IgD-negative memory B cell (primary cell): ENCODE results near the gene AFAP1. TPM values are rescaled to one million over a fixed set of nuclear protein-coding genes. Genes with fewer than 3 reads are reported as not detected.

Source experiments
- H3K27ac Mint-ChIP-seq, 3 donors: one replicate each; pipeline ENCODE4 v1.8.0; 2020 to 2022; ENCODE audit warnings: mild to moderate bottlenecking in 3 of 3, mixed read lengths in 3 of 3, moderate library complexity in 1 of 3
- H3K27me3 Mint-ChIP-seq: one replicate; pipeline ENCODE4 v1.8.0; 2021; ENCODE audit warnings: mixed read lengths
- H3K36me3 Mint-ChIP-seq: one replicate; pipeline ENCODE4 v1.8.0; 2020; ENCODE audit warnings: mild to moderate bottlenecking, mixed read lengths
- H3K4me1 Mint-ChIP-seq, 3 donors: one replicate each; pipeline ENCODE4 v1.8.0; 2020 to 2022; ENCODE audit warnings: mixed read lengths in 3 of 3, mild to moderate bottlenecking in 1 of 3
- H3K4me3 Mint-ChIP-seq, 4 donors: one replicate each; pipeline ENCODE4 v1.8.0; 2020 to 2022; ENCODE audit warnings: mild to moderate bottlenecking in 4 of 4, mixed read lengths in 4 of 4, moderate library complexity in 3 of 4
- H3K9me3 Mint-ChIP-seq, 3 donors: one replicate each; pipeline ENCODE4 v1.8.0; 2020 to 2021; ENCODE audit warnings: mixed read lengths in 3 of 3, mild to moderate bottlenecking in 1 of 3
- polyA plus RNA-seq: library from polyadenylated mRNA; unstranded; fragments of 300-500 nt; fragmentation: Illumina TruSeq; gene quantifications from one replicate; pipeline ENCODE4 v1.2.3, GENCODE V29; 2021

The AFAP1 gene
- polyA plus RNA-seq, 1 donor from 2014 or later, result 0.20 TPM

- Mint-ChIP-seq H3K36me3 (peaks cover 2% of the 10 kb centered on the region), H3K4me3 (no peak overlapping the region), H3K4me1 (peaks cover 0 to 6% (median 0%) of the 10 kb centered on the region in 3 donors), H3K9me3 (no peaks in the 10 kb centered on the region), H3K27me3 (peaks cover 6% of the 10 kb centered on the region), H3K27ac (no peak overlapping the region)
These were observed 223.5 kb downstream of the AFAP1 start for GRCh38 chr4:7716010-7716721.

- Mint-ChIP-seq H3K27ac (no peak overlapping the region), H3K9me3 (no peaks in the 10 kb centered on the region), H3K36me3 (peaks cover 2% of the 10 kb centered on the region), H3K4me1 (peaks cover 0 to 6% (median 0%) of the 10 kb centered on the region in 3 donors), H3K4me3 (peak overlapping the region in 1 of 4 donors; percentile 57), H3K27me3 (peaks cover 6% of the 10 kb centered on the region)
These were observed 224.2 kb downstream of the AFAP1 start for GRCh38 chr4:7715271-7716009.

DNA sequence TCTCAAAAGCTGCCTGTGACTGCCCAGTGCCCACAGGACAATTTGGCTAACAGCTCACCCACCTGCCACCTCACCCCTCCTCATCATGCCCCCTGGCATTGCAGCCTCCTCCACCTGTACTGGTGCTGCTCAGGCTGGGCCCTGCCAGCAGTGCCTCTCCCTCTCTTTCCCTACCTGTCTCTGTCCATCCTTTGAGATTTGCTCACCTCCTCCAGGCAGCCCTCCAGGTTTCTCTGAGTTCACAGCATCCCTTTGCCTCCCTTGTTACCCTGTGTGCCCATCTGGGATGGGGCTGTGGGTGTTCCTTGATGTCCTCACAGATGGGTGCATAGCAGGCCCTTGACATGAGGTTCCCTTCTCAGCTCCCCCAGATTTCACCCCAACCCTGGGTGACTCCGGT is 224.9 kb downstream of the AFAP1 start:
- H3K27ac Mint-ChIP-seq, result no peak overlapping the region
- peaks cover 0 to 6% (median 0%) of the 10 kb centered on the region in 3 donors for H3K4me1 Mint-ChIP-seq
- H3K36me3 Mint-ChIP-seq, result peaks cover 3% of the 10 kb centered on the region
- no peaks in the 10 kb centered on the region for H3K9me3 Mint-ChIP-seq
- no peak overlapping the region for H3K4me3 Mint-ChIP-seq
- H3K27me3 Mint-ChIP-seq, result peaks cover 3% of the 10 kb centered on the region

DNA sequence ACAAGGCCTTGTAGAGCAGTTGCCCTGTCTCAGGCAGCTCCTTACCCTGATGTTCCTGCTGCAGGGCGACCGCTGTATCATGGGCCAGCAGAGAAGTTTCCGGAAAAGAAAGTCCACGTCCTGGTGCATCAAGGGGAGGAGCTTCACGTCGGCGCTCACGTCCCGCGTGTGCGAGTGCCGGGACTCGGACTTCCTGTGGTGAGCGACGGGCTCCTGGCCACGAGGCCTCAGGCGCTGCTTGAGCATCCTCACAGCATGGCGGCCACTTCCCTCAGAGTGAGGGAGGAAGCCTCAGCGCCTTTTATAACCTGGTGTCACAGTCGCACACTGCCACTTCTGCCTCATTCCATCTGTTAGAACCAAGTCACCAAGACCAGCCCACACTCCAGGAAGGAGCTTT is 225.5 kb downstream of the AFAP1 start:
- H3K4me3 Mint-ChIP-seq, result no peak overlapping the region
- H3K27ac Mint-ChIP-seq, result no peak overlapping the region
- peaks cover 2% of the 10 kb centered on the region for H3K27me3 Mint-ChIP-seq
- H3K9me3 Mint-ChIP-seq, result no peaks in the 10 kb centered on the region
- H3K4me1 Mint-ChIP-seq, result peaks cover 0 to 6% (median 0%) of the 10 kb centered on the region in 3 donors
- H3K36me3 Mint-ChIP-seq, result peaks cover 6% of the 10 kb centered on the region

- no peak overlapping the region for H3K4me3 Mint-ChIP-seq
- H3K27me3 Mint-ChIP-seq, result peaks cover 2% of the 10 kb centered on the region
- H3K9me3 Mint-ChIP-seq, result no peaks in the 10 kb centered on the region
- peaks cover 6% of the 10 kb centered on the region for H3K36me3 Mint-ChIP-seq
- H3K27ac Mint-ChIP-seq, result no peak overlapping the region
- peaks cover 0 to 6% (median 0%) of the 10 kb centered on the region in 3 donors for H3K4me1 Mint-ChIP-seq
These were observed 225.9 kb downstream of the AFAP1 start for GRCh38 chr4:7713757-7714156.

- H3K27ac Mint-ChIP-seq, result no peak overlapping the region
- H3K4me1 Mint-ChIP-seq, result peaks cover 0 to 6% (median 0%) of the 10 kb centered on the region in 3 donors
- H3K36me3 Mint-ChIP-seq, result peaks cover 6% of the 10 kb centered on the region
- no peak overlapping the region for H3K4me3 Mint-ChIP-seq
- no peaks in the 10 kb centered on the region for H3K9me3 Mint-ChIP-seq
- H3K27me3 Mint-ChIP-seq, result no peaks in the 10 kb centered on the region
These were observed 227.5 kb downstream of the AFAP1 start for GRCh38 chr4:7712021-7712671.

GRCh38 chr4:7711307-7711963 is 228.2 kb downstream of the AFAP1 start:
- no peak overlapping the region for H3K4me3 Mint-ChIP-seq

GRCh38 chr4:7710576-7711306 is 228.9 kb downstream of the AFAP1 start:
- Mint-ChIP-seq H3K27me3 (no peaks in the 10 kb centered on the region), H3K9me3 (no peaks in the 10 kb centered on the region), H3K36me3 (peaks cover 4% of the 10 kb centered on the region), H3K27ac (no peak overlapping the region), H3K4me3 (no peak overlapping the region), H3K4me1 (peaks cover 0 to 3% (median 0%) of the 10 kb centered on the region in 3 donors)

More at GRCh38 chr4:7711307-7711963, 228.2 kb downstream of the AFAP1 start:
- Mint-ChIP-seq H3K27me3 (no peaks in the 10 kb centered on the region), H3K9me3 (no peaks in the 10 kb centered on the region), H3K36me3 (peaks cover 6% of the 10 kb centered on the region), H3K4me1 (peaks cover 0 to 6% (median 0%) of the 10 kb centered on the region in 3 donors), H3K27ac (no peak overlapping the region)

DNA sequence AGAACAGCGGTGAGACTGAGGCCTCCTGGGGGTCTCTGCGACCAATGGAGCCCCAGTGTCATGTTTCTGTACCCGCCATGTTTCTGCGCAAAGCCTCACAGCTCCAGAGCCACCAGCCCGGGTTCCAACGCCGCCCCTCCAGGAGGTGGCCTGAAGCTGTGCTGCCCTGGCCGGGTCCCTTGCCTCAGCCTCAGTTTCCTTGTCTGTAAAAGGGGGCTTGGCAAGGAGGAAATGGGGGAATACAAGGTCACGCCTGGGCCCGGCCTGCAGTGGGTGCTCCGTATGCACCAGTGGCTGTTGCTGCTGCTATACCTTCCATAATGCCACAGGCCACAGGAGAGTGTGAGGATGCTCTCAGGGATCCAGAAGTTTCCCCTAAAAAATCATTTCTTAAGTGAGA is 229.5 kb downstream of the AFAP1 start:
- H3K4me1 Mint-ChIP-seq, result peaks cover 0 to 3% (median 0%) of the 10 kb centered on the region in 3 donors
- no peak overlapping the region for H3K4me3 Mint-ChIP-seq
- H3K36me3 Mint-ChIP-seq, result peaks cover 4% of the 10 kb centered on the region
- H3K27ac Mint-ChIP-seq, result no peak overlapping the region
- no peaks in the 10 kb centered on the region for H3K9me3 Mint-ChIP-seq
- H3K27me3 Mint-ChIP-seq, result no peaks in the 10 kb centered on the region

DNA sequence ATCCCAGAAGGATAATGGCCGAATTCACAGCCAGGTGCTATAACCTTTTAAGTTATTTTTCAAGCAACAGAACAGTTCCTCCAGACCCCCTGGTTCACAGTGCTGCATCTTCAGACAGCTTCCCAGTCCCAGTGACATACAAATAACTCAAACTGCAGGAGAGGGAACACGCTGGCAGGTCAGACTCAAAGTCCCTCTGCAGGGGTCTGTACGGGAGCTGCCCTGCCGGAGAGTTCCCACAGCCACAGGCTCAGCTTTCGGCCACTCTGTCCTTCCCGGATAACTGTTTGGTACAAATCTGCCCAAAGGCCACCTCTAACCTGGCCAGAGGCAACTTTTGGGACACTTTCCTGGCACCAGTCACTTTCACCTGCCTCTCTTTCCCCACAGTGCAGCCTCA is 230.2 kb downstream of the AFAP1 start:
- Mint-ChIP-seq H3K4me3 (no peak overlapping the region), H3K9me3 (no peaks in the 10 kb centered on the region), H3K4me1 (peaks cover 0 to 3% (median 0%) of the 10 kb centered on the region in 3 donors), H3K27ac (peak overlapping the region in 1 of 3 donors; percentile 87), H3K36me3 (peaks cover 4% of the 10 kb centered on the region), H3K27me3 (no peaks in the 10 kb centered on the region)

DNA sequence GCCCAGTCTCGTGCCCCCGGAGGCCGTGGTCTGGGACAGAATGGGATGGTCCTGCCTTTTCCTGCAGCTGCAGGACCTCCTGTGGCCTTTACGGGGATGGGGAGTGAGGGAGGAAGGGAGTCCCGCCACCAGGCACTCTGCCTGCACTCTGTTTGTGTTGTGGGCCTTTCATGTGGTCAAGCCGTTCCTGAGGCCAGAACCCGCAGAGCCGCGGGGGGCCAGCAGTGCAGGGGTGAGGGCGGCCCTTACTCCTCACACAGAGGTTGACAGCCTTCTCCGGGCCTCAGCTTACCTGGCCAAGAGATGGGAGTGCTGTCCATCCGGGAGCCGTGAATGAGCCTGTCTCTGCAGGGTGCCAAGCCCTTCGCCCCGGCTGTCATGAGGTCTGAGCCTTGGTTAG is 230.7 kb downstream of the AFAP1 start:
- Mint-ChIP-seq H3K4me1 (peaks cover 0 to 3% (median 0%) of the 10 kb centered on the region in 3 donors), H3K9me3 (no peaks in the 10 kb centered on the region), H3K4me3 (no peak overlapping the region), H3K27me3 (no peaks in the 10 kb centered on the region), H3K36me3 (peaks cover 4% of the 10 kb centered on the region), H3K27ac (no peak overlapping the region)
